ENCODE data around the gene CSHL1. TPM values are rescaled to one million over a fixed set of nuclear protein-coding genes. Genes with fewer than 3 reads are reported as not detected.

CSHL1 gene
- total RNA-seq, 1 donor from 2014 or later, result not detected

DNA sequence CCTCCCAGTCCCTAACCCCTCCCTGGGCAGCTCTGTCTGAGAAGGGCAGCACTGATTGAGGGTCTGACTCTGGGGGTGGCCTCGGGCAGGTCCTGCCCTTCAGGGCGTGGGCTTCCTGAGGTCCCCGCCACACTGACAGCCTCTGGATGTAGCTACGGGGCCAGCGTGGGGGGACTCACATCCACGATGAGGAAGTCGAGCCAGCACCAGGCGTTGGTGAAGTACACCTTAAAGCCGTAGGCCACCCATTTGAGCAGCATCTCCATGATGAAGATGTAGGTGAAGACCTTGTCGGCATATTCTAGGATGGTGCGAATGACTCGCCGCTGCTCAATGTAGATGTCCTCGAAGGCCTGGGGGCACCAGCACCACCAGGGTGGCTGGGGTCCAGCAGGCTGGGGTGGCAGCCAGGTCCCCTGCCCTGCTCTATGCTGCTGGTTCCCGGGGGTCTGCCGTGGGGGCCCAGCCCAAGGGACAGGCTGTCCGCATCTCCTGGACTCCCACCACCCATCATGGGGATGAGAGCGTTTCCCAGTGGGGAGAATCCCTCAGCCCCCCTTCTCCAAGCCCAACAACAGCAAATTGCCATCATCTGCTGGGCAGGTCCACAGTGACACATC lies 36.8 kb upstream of the CSHL1 start:
- DNase-seq (ENCODE audit: low spot score), result no peak
- H3K36me3 Mint-ChIP-seq (ENCODE audit: low read depth), result no peaks in the 10 kb centered on the region
- H3K9me3 Mint-ChIP-seq (ENCODE audit: low read depth), result no peaks in the 10 kb centered on the region
- H3K4me3 Mint-ChIP-seq (ENCODE audit: unreplicated experiment), result no peak overlapping the region
- H3K27ac Mint-ChIP-seq (ENCODE audit: unreplicated experiment), result no peak overlapping the region
- H3K27me3 Mint-ChIP-seq (ENCODE audit: low read depth), result peaks cover 6% of the 10 kb centered on the region
- TF ChIP-seq, protein P1, sequence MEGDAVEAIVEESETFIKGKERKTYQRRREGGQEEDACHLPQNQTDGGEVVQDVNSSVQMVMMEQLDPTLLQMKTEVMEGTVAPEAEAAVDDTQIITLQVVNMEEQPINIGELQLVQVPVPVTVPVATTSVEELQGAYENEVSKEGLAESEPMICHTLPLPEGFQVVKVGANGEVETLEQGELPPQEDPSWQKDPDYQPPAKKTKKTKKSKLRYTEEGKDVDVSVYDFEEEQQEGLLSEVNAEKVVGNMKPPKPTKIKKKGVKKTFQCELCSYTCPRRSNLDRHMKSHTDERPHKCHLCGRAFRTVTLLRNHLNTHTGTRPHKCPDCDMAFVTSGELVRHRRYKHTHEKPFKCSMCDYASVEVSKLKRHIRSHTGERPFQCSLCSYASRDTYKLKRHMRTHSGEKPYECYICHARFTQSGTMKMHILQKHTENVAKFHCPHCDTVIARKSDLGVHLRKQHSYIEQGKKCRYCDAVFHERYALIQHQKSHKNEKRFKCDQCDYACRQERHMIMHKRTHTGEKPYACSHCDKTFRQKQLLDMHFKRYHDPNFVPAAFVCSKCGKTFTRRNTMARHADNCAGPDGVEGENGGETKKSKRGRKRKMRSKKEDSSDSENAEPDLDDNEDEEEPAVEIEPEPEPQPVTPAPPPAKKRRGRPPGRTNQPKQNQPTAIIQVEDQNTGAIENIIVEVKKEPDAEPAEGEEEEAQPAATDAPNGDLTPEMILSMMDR (IDR thresholded peaks at IDR 0.05), result no peak
- no peaks in the 10 kb centered on the region for H3K4me1 Mint-ChIP-seq (ENCODE audit: low read depth)

DNA sequence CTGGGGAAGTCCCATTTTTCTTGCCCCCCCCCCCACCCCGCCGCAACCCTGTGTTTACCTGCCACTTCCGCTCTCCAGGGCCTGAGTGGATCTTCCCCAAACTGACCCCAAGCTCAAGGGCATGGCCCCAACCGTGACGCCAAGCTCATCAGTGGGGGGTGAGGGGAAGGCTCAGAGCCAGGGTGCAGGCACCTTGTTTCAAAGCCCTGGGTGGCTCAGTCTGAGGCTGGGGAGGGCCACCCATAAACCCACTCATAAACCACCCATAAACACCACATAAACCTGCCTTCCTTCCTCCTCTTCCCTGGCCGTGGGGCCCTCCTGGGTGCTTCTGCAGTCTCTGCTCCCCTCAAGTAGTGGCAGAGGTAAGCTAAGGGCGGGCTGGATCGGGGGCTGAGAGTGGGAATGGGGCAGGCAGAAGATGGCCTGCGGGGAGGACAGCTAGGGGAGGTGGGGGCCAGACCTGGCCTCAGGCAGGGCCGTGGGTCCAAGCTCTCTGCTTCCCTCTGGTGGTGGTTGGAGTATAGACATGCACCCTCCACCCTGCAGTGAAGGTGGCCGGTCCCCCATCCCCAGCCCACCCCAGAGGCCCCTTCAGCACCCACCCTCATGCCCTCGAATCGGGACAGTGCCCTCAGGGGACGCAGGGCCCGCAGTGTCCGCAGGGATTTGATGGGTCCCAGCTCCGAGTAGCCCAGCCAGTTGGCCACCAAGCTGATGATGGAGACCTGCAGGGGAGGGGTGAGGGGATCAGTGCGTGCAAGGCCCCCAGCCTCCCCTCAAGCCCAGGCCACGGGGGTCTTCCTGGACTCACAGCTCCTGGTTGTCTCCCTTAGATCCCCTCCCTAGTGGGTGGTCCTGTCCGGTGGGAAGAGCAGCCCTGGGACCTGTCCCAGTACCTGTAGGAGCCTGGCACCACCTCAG lies 35.6 kb upstream of the CSHL1 start:
- TF ChIP-seq, protein P1 (IDR thresholded peaks at IDR 0.05), result peak; percentile 86
- Mint-ChIP-seq H3K4me1 (ENCODE audit: low read depth) (no peaks in the 10 kb centered on the region), H3K27me3 (ENCODE audit: low read depth) (peaks cover 4% of the 10 kb centered on the region), H3K4me3 (ENCODE audit: unreplicated experiment) (no peak overlapping the region), H3K27ac (ENCODE audit: unreplicated experiment) (no peak overlapping the region), H3K36me3 (ENCODE audit: low read depth) (no peaks in the 10 kb centered on the region), H3K9me3 (ENCODE audit: low read depth) (no peaks in the 10 kb centered on the region)
- DNase-seq (ENCODE audit: low spot score), result no peak

DNA sequence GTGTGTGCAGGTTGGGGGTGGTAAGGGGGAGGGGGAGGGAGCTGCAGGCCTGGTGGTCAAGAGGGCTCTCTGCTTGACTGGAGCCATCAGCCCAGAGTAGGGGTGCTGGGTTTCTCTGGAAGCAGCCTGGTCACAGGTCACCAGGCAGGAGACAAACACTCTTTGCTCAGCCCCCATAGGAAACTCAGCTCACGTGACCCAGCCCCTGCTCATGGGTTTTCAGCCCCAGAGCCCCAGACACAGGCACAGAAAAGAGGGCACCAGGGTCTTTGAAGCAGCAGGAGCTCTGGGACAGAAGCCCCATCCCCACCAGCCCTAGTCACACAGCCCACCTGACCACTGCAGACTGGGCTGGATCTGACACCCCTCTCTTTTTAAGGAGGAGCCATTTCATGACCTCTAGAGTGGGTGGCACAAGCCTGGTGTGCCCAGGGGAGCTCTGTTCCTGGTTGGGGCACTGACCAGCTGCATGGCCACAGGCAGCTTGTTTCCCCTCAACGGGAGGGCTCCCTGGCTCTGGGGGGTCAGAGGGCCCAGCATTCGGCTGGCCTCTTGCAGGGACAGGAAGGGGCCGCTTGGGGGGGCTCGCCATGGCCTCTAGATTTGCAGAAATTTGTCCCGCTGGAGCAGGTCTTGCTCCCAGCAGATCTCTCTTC lies 34.9 kb upstream of the CSHL1 start:
- H3K4me1 Mint-ChIP-seq (ENCODE audit: low read depth), result no peaks in the 10 kb centered on the region
- H3K9me3 Mint-ChIP-seq (ENCODE audit: low read depth), result no peaks in the 10 kb centered on the region
- H3K36me3 Mint-ChIP-seq (ENCODE audit: low read depth), result no peaks in the 10 kb centered on the region
- peaks cover 4% of the 10 kb centered on the region for H3K27me3 Mint-ChIP-seq (ENCODE audit: low read depth)
- TF ChIP-seq, protein P1 (IDR thresholded peaks at IDR 0.05), result no peak
- no peak for DNase-seq (ENCODE audit: low spot score)
- no peak overlapping the region for H3K4me3 Mint-ChIP-seq (ENCODE audit: unreplicated experiment)
- H3K27ac Mint-ChIP-seq (ENCODE audit: unreplicated experiment), result no peak overlapping the region

DNA sequence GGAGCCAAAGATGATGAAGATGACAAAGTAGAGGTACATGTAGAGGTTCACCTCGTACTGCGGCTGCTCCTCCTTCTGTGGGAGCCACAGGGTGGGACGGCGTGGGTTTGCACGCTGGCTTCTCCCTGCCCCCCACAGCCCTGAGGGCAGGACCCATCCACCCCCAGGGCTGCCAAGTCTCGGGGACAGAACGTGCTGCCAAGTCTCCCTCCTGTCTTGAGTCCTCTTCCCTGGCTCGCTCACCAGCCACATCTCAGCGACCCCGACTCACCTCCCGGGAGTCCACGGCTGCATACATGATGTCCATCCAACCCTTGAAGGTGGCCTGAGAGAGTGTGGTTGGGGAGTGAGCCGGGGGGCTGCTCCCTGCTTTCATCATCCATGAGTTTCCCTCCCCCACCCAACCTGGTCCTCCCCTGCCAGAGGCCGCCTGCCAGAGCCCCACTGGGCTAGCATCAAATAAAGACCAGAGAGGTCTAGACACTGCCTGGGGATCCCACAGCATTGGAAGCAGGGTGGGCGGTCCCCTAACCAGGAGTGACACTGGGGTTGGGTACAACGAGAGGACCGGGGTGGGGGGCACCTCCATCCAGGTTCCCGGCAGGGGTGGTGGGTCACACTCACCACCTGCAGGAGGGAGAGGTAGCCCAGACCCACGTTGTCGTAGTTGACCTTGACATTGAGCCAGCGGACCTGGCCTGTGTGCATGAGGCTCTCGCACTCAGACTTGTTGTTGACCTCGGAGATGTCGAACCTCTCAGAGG lies 33.9 kb upstream of the CSHL1 start:
- Mint-ChIP-seq H3K4me3 (ENCODE audit: unreplicated experiment) (no peak overlapping the region), H3K9me3 (ENCODE audit: low read depth) (no peaks in the 10 kb centered on the region), H3K27ac (ENCODE audit: unreplicated experiment) (no peak overlapping the region), H3K27me3 (ENCODE audit: low read depth) (peaks cover 4% of the 10 kb centered on the region), H3K4me1 (ENCODE audit: low read depth) (no peaks in the 10 kb centered on the region), H3K36me3 (ENCODE audit: low read depth) (no peaks in the 10 kb centered on the region)
- TF ChIP-seq, protein P1 (IDR thresholded peaks at IDR 0.05), result no peak
- DNase-seq (ENCODE audit: low spot score), result no peak
